ENCODE data around the gene MEOX1. TPM values are rescaled to one million over a fixed set of nuclear protein-coding genes. Genes with fewer than 3 reads are reported as not detected.

Gene MEOX1
- total and polyA plus RNA-seq, 2 of the 8 experiments (the other 6 are each of a cell fraction or from before 2014, with no cell fraction given), result not detected

GRCh38 chr17:43663383-43663782, 1.7 kb upstream of the MEOX1 start:
- WGBS, 2 experiments (ENCODE audit: extremely low coverage in 1 of 2, insufficient coverage in 1 of 2, insufficient read length in 1 of 2, insufficient replicate concordance in 2 of 2, low coverage in 1 of 2, low lambda C conversion rate in 2 of 2, missing lambda C conversion rate in 1 of 2), result 93% methylated on average over 3 of the region's 4 CpGs; no CpG with 5 or more reads in 1 of the 2 experiments

More at GRCh38 chr17:43663383-43663782, 1.7 kb upstream of the MEOX1 start:
- H3K4ac ChIP-seq (replicated peaks; ENCODE audit: insufficient read length, low read depth, low read length), result no peak overlapping the region
- no peak overlapping the region for H3K4me2 ChIP-seq (ENCODE audit: insufficient read depth in 1 of 2, low read depth in 2 of 2, low read length in 2 of 2)
- 0 out of 4 replicates have a peak, but pooled peaks of 1 of the 2 experiments have one; percentile 52 for TF ChIP-seq HDAC2 (IDR thresholded peaks at IDR 0.05; ENCODE audit: borderline replicate concordance in 1 of 2, low read depth in 2 of 2, low read length in 2 of 2)
- peak; percentile 94 for TF ChIP-seq KDM1A (IDR thresholded peaks at IDR 0.05; ENCODE audit: borderline replicate concordance, low read length)
- no peak for TF ChIP-seq CBX5 (IDR thresholded peaks at IDR 0.05; ENCODE audit: low read depth, low read length)
- no peaks in the 10 kb centered on the region; a peak in 1 of 7 replicates for H3K27me3 ChIP-seq (replicated peaks in 1 of 4; ENCODE audit: control insufficient read depth in 3 of 4, extremely low read depth in 1 of 4, insufficient read depth in 3 of 4, low read length in 3 of 4)
- no peak overlapping the region for H3K18ac ChIP-seq (ENCODE audit: extremely low read depth, low read length)
- H4K5ac ChIP-seq (ENCODE audit: insufficient read length, low read depth, low read length), result no peak overlapping the region
- no peak overlapping the region for H3K14ac ChIP-seq (ENCODE audit: insufficient read length)
- FAIRE-seq (no peak), DNase-seq (ENCODE audit: low read depth in 1 of 2, low spot score in 2 of 2) (no peak)
- H2BK5ac ChIP-seq (ENCODE audit: low read depth, low read length), result no peak overlapping the region
- no peak overlapping the region for H3K4me3 ChIP-seq (ENCODE audit: extremely low read depth in 1 of 4, insufficient read depth in 2 of 4, low read depth in 3 of 4, low read length in 4 of 4)
- H3K9ac ChIP-seq (replicated peaks in 1 of 4; ENCODE audit: extremely low read depth in 1 of 4, low read depth in 3 of 4, low read length in 3 of 4), result no peak overlapping the region
- H2BK120ac ChIP-seq (replicated peaks; ENCODE audit: low read depth, low read length), result no peak overlapping the region
- no peak overlapping the region for H2BK12ac ChIP-seq (ENCODE audit: low read depth, low read length)
- no peaks in the 10 kb centered on the region for H3K9me3 ChIP-seq (ENCODE audit: insufficient read depth in 2 of 2, low read depth in 1 of 2, low read length in 1 of 2)
- 0 out of 2 replicates have a peak overlapping the region, but pooled peaks have one; percentile 12 for H2BK15ac ChIP-seq (ENCODE audit: low read length)
- H4K91ac ChIP-seq (replicated peaks; ENCODE audit: insufficient read length, low read length), result no peak overlapping the region
- H3K36me3 ChIP-seq (ENCODE audit: control insufficient read depth in 2 of 4, insufficient read depth in 4 of 4, low read length in 3 of 4), result no peaks in the 10 kb centered on the region
- no peaks in the 10 kb centered on the region for H3K79me2 ChIP-seq (ENCODE audit: control insufficient read depth in 1 of 2, insufficient read depth in 2 of 2, low read length in 2 of 2)
- no peak overlapping the region for H3K27ac ChIP-seq (ENCODE audit: low read depth, low read length)
- H2AK5ac ChIP-seq (ENCODE audit: low read depth, low read length), result no peak overlapping the region
- no peaks in the 10 kb centered on the region for H4K20me1 ChIP-seq (replicated peaks in 1 of 2; ENCODE audit: control insufficient read depth in 1 of 2, insufficient read depth in 2 of 2, low read length in 2 of 2)
- H3K23ac ChIP-seq (ENCODE audit: insufficient read length), result no peak overlapping the region
- no peaks in the 10 kb centered on the region for H3K79me1 ChIP-seq (ENCODE audit: low read depth, low read length)
- no peaks in the 10 kb centered on the region for H3K23me2 ChIP-seq (ENCODE audit: low read depth, low read length)
- H3K56ac ChIP-seq (replicated peaks; ENCODE audit: insufficient read length, low read depth, low read length), result no peak overlapping the region
- no peak overlapping the region for H2BK20ac ChIP-seq (ENCODE audit: low read length)
- no peak overlapping the region for H4K8ac ChIP-seq (ENCODE audit: extremely low read depth, insufficient read depth, low read length)
- ChIA-PET POLR2A (ENCODE audit: partially characterized antibody) (interaction anchor here (0.6 to 1.0 kb wide), 3 partner anchors 10 to 134 kb away, joined by 3 to 6 read pairs (median 3); no protein-coding TSS in a partner anchor), CTCF (ENCODE audit: partially characterized antibody) (interaction anchor here (0.5 to 3.7 kb wide), 2 partner anchors 10 to 1035 kb away, joined by 3 to 21 read pairs; no protein-coding TSS in a partner anchor)
- H3K4me1 ChIP-seq (replicated peaks in 1 of 4; ENCODE audit: control insufficient read depth in 3 of 4, insufficient read depth in 4 of 4, low read length in 3 of 4), result peaks cover 3 to 26% (median 16%) of the 10 kb centered on the region in 4 experiments; a peak in 5 of 7 replicates
- H2AFZ ChIP-seq (ENCODE audit: low read length), result no peak overlapping the region
